OCI-LY1 (cell line): ENCODE measurements around the gene ARHGEF19.
A peak's percentile ranks its signal among the peaks of the same experiment; 100 is the strongest.

Source experiments
- H2AFZ ChIP-seq: fragments of 200-600 bp; sonication (generic), shearing (Covaris generic); 2 replicates; pipeline ENCODE4 v1.6.0; 2014; ENCODE audit warnings: antibody characterized with exemption, mild to moderate bottlenecking, low read length
- H3F3A ChIP-seq: fragments of 200-600 bp; sonication (generic), shearing (Covaris generic); 2 replicates; pipeline ENCODE4 v1.6.0; 2014; ENCODE audit warnings: mild to moderate bottlenecking, antibody characterized with exemption, low read length, moderate library complexity; ENCODE audit not compliant: insufficient read depth
- H3K27ac ChIP-seq: fragments of 200-600 bp; sonication (generic); 2 replicates; pipeline ENCODE4 v1.5.1; 2014; ENCODE audit warnings: low read length, mixed run types, mild to moderate bottlenecking, low read depth; ENCODE audit not compliant: poor library complexity, severe bottlenecking
- H3K27me3 ChIP-seq: fragments of 200-600 bp; sonication (generic); 2 replicates; pipeline ENCODE4 v1.6.0; 2014; ENCODE audit warnings: antibody characterized with exemption, mild to moderate bottlenecking, low read length, moderate library complexity; ENCODE audit not compliant: insufficient read depth
- H3K36me3 ChIP-seq: fragments of 200-600 bp; sonication (generic); 2 replicates; pipeline ENCODE4 v1.6.1; 2014; ENCODE audit warnings: mild to moderate bottlenecking, antibody characterized with exemption, low read length, moderate library complexity, mixed read lengths; ENCODE audit not compliant: insufficient read depth
- H3K4me1 ChIP-seq: fragments of 200-600 bp; sonication (generic); 2 replicates; pipeline ENCODE4 v1.5.1; 2014; ENCODE audit warnings: mild to moderate bottlenecking, low read length, moderate library complexity; ENCODE audit not compliant: insufficient read depth, severe bottlenecking
- H3K4me2 ChIP-seq: fragments of 200-600 bp; sonication (generic), shearing (Covaris generic); 2 replicates; pipeline ENCODE4 v1.6.1; 2014; ENCODE audit warnings: low read length
- H3K4me3 ChIP-seq: fragments of 200-600 bp; sonication (generic); 2 replicates; pipeline ENCODE4 v1.5.1; 2014; ENCODE audit warnings: low read length, low read depth, mild to moderate bottlenecking, mixed read lengths; ENCODE audit not compliant: poor library complexity, severe bottlenecking
- H3K79me2 ChIP-seq: fragments of 200-600 bp; shearing (Covaris generic); 2 replicates; pipeline ENCODE4 v1.6.1; 2016; ENCODE audit warnings: mixed run types, low read length, mixed read lengths; ENCODE audit not compliant: insufficient read depth
- H3K9ac ChIP-seq: fragments of 200-600 bp; sonication (generic), shearing (Covaris generic); 2 replicates; pipeline ENCODE4 v1.6.1; 2014; ENCODE audit warnings: mild to moderate bottlenecking, low read length, mixed read lengths
- H3K9me2 ChIP-seq: fragments of 200-600 bp; sonication (generic), shearing (Covaris generic); 2 replicates; pipeline ENCODE4 v1.6.1; 2014; ENCODE audit warnings: low read depth, mild to moderate bottlenecking, low read length, mixed read lengths
- H3K9me3 ChIP-seq: fragments of 200-600 bp; shearing (Covaris generic); 2 replicates; pipeline ENCODE4 v1.6.1; 2014; ENCODE audit warnings: low read length, mixed read lengths
- H4K20me1 ChIP-seq: fragments of 200-600 bp; sonication (generic), shearing (Covaris generic); 2 replicates; pipeline ENCODE4 v1.6.0; 2016; ENCODE audit warnings: mild to moderate bottlenecking, low read length; ENCODE audit not compliant: insufficient read depth
- EZH2 ChIP-seq: fragments of 200-600 bp; sonication (generic), shearing (Covaris generic); IDR thresholded peaks from 2 replicates; pipeline ENCODE4 v1.8.0; 2017; ENCODE audit warnings: borderline replicate concordance, mixed run types, mild to moderate bottlenecking, antibody characterized with exemption, low read length, moderate library complexity, mixed read lengths
- TF ChIP-seq, protein P1 (sequence below): fragments of 200-600 bp; sonication (generic), shearing (Covaris generic); IDR thresholded peaks from 2 replicates; pipeline ENCODE4 v1.5.1; 2017; ENCODE audit warnings: mild to moderate bottlenecking, antibody characterized with exemption, low read length, moderate library complexity, mixed read lengths

Gene ARHGEF19

GRCh38 chr1:16178596-16179497, 33.6 kb downstream of the ARHGEF19 start:
- TF ChIP-seq, protein P1, sequence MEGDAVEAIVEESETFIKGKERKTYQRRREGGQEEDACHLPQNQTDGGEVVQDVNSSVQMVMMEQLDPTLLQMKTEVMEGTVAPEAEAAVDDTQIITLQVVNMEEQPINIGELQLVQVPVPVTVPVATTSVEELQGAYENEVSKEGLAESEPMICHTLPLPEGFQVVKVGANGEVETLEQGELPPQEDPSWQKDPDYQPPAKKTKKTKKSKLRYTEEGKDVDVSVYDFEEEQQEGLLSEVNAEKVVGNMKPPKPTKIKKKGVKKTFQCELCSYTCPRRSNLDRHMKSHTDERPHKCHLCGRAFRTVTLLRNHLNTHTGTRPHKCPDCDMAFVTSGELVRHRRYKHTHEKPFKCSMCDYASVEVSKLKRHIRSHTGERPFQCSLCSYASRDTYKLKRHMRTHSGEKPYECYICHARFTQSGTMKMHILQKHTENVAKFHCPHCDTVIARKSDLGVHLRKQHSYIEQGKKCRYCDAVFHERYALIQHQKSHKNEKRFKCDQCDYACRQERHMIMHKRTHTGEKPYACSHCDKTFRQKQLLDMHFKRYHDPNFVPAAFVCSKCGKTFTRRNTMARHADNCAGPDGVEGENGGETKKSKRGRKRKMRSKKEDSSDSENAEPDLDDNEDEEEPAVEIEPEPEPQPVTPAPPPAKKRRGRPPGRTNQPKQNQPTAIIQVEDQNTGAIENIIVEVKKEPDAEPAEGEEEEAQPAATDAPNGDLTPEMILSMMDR = no peak
- no peak for TF ChIP-seq EZH2
- Histone ChIP-seq H3K4me2 (no peak overlapping the region), H3K79me2 (no peaks in the 10 kb centered on the region), H3K27ac (no peak overlapping the region), H3K4me1 (peaks cover 13% of the 10 kb centered on the region), H3K27me3 (peaks cover 3% of the 10 kb centered on the region; the same call in 1 of the 2 replicates), H3K9me2 (no peaks in the 10 kb centered on the region), H3K4me3 (no peak overlapping the region), H3F3A (no peaks in the 10 kb centered on the region), H2AFZ (no peak overlapping the region), H3K9ac (no peak overlapping the region), H3K9me3 (no peaks in the 10 kb centered on the region), H4K20me1 (no peaks in the 10 kb centered on the region), H3K36me3 (no peaks in the 10 kb centered on the region)

DNA sequence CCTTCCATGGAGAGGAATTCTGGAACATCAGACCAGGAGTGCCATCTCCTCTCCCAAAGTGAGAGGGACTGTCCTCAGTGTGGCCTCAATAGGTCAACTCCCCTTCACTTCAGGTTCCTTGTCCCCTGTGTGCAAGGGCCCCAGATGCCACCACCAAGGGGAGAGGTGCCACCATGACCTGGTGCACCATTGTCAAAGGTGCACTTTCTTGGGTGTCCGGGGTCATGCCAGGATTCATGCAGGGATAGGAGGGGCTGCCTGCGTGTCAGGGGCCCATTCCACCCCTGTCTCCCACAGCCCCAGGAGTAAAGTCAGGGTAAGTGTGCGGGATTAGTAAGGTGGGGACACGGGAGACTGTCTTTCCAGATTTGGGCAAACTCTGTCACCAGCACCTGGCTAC, 35.1 kb downstream of the ARHGEF19 start:
- no peak overlapping the region for H2AFZ ChIP-seq
- H3K9ac ChIP-seq = no peak overlapping the region
- no peak overlapping the region for H3K4me2 ChIP-seq
- H3K36me3 ChIP-seq = no peaks in the 10 kb centered on the region
- peaks cover 13% of the 10 kb centered on the region for H3K4me1 ChIP-seq
- H3K79me2 ChIP-seq = no peaks in the 10 kb centered on the region
- no peak overlapping the region for H3K27ac ChIP-seq
- no peaks in the 10 kb centered on the region for H3K9me2 ChIP-seq
- TF ChIP-seq, protein P1 = no peak
- TF ChIP-seq EZH2 = no peak
- H3K27me3 ChIP-seq = peaks cover 3% of the 10 kb centered on the region; the same call in 1 of the 2 replicates
- H3F3A ChIP-seq = no peaks in the 10 kb centered on the region
- H3K4me3 ChIP-seq = no peak overlapping the region
- no peaks in the 10 kb centered on the region for H4K20me1 ChIP-seq
- H3K9me3 ChIP-seq = no peaks in the 10 kb centered on the region

GRCh38 chr1:16176653-16177052, 35.8 kb downstream of the ARHGEF19 start:
- peak overlapping the region; percentile 10; the same call in 1 of the 2 replicates for H3K9ac ChIP-seq
- H3K4me2 ChIP-seq = no peak overlapping the region
- no peak overlapping the region for H2AFZ ChIP-seq
- H3K9me3 ChIP-seq = no peaks in the 10 kb centered on the region
- H3K79me2 ChIP-seq = no peaks in the 10 kb centered on the region
- no peaks in the 10 kb centered on the region for H3F3A ChIP-seq
- no peaks in the 10 kb centered on the region for H4K20me1 ChIP-seq
- peaks cover 3% of the 10 kb centered on the region; the same call in 1 of the 2 replicates for H3K27me3 ChIP-seq
- no peaks in the 10 kb centered on the region for H3K9me2 ChIP-seq
- no peaks in the 10 kb centered on the region for H3K36me3 ChIP-seq
- H3K4me1 ChIP-seq = peaks cover 13% of the 10 kb centered on the region
- peak overlapping the region; percentile 70 for H3K27ac ChIP-seq
- TF ChIP-seq, protein P1 = no peak
- TF ChIP-seq EZH2 = no peak
- H3K4me3 ChIP-seq = no peak overlapping the region
